Measurements from ENCODE around the gene UGT1A3. TPM values are rescaled to one million over a fixed set of nuclear protein-coding genes. Genes with fewer than 3 reads are reported as not detected.

Gene UGT1A3
- total RNA-seq, 6 experiments from 2014 or later = not detected

GRCh38 chr2:233811087-233811486 is 82.2 kb downstream of the UGT1A3 start:
- DNase-seq = no peak
- H3K9me3 Mint-ChIP-seq = no peaks in the 10 kb centered on the region
- H3K4me1 Mint-ChIP-seq (ENCODE audit: low read depth) = no peaks in the 10 kb centered on the region
- H3K27ac Mint-ChIP-seq = no peak overlapping the region
- H3K27me3 Mint-ChIP-seq (ENCODE audit: insufficient read depth) = peaks cover 5% of the 10 kb centered on the region
- H3K36me3 Mint-ChIP-seq (ENCODE audit: low read depth) = no peaks in the 10 kb centered on the region
- no peak overlapping the region for H3K4me3 Mint-ChIP-seq
- TF ChIP-seq CTCF (IDR thresholded peaks at IDR 0.05) = no peak

- Mint-ChIP-seq H3K36me3 (ENCODE audit: low read depth) (no peaks in the 10 kb centered on the region), H3K4me1 (ENCODE audit: low read depth) (no peaks in the 10 kb centered on the region), H3K4me3 (no peak overlapping the region), H3K27me3 (ENCODE audit: insufficient read depth) (peaks cover 5% of the 10 kb centered on the region), H3K27ac (no peak overlapping the region), H3K9me3 (no peaks in the 10 kb centered on the region)
- DNase-seq = no peak
- no peak for TF ChIP-seq CTCF (IDR thresholded peaks at IDR 0.05)
Observed at GRCh38 chr2:233811732-233812131, 82.9 kb downstream of the UGT1A3 start.

GRCh38 chr2:233813236-233814055 is 84.6 kb downstream of the UGT1A3 start:
- Mint-ChIP-seq H3K9me3 (no peaks in the 10 kb centered on the region), H3K4me3 (no peak overlapping the region), H3K36me3 (ENCODE audit: low read depth) (no peaks in the 10 kb centered on the region), H3K4me1 (ENCODE audit: low read depth) (no peaks in the 10 kb centered on the region), H3K27ac (no peak overlapping the region), H3K27me3 (ENCODE audit: insufficient read depth) (peaks cover 6% of the 10 kb centered on the region)
- DNase-seq = no peak
- TF ChIP-seq CTCF (IDR thresholded peaks at IDR 0.05) = no peak

- Mint-ChIP-seq H3K27me3 (ENCODE audit: insufficient read depth) (peaks cover 6% of the 10 kb centered on the region), H3K27ac (no peak overlapping the region), H3K9me3 (no peaks in the 10 kb centered on the region), H3K36me3 (ENCODE audit: low read depth) (no peaks in the 10 kb centered on the region), H3K4me1 (ENCODE audit: low read depth) (no peaks in the 10 kb centered on the region), H3K4me3 (no peak overlapping the region)
- no peak for TF ChIP-seq CTCF (IDR thresholded peaks at IDR 0.05)
- DNase-seq = no peak
Observed at GRCh38 chr2:233814056-233814835, 85.4 kb downstream of the UGT1A3 start.

- H3K4me3 Mint-ChIP-seq = no peak overlapping the region
- H3K9me3 Mint-ChIP-seq = no peaks in the 10 kb centered on the region
- DNase-seq = no peak
Observed at GRCh38 chr2:233815861-233816260, 87.0 kb downstream of the UGT1A3 start.

More at GRCh38 chr2:233815861-233816260, 87.0 kb downstream of the UGT1A3 start:
- Mint-ChIP-seq H3K36me3 (ENCODE audit: low read depth) (no peaks in the 10 kb centered on the region), H3K4me1 (ENCODE audit: low read depth) (no peaks in the 10 kb centered on the region), H3K27me3 (ENCODE audit: insufficient read depth) (peaks cover 15% of the 10 kb centered on the region), H3K27ac (no peak overlapping the region)
- TF ChIP-seq CTCF (IDR thresholded peaks at IDR 0.05) = no peak

All from HFFc6 (cell line).